Thyroid gland (tissue), 4 donors: ENCODE measurements around the gene FOSB. TPM values are rescaled to one million over a fixed set of nuclear protein-coding genes. Genes with fewer than 3 reads are reported as not detected.
A peak's percentile ranks its signal among the peaks of the same experiment; 100 is the strongest.

ENCODE experiments used
- DNase-seq, 2 donors: peaks; one replicate each; pipeline ENCODE4 v3.0.0-alpha.2; 2019
- H3K27ac ChIP-seq, 3 donors: fragments of 200-600 bp; sonication (generic); 1 replicate in 2 of 3; 2 replicates in 1 of 3; pipeline ENCODE4 v1.5.1; 2016 to 2019; ENCODE audit warnings: mild to moderate bottlenecking in 1 of 3, moderate library complexity in 1 of 3
- H3K27me3 ChIP-seq: fragments of 200-600 bp; sonication (generic); one replicate; pipeline ENCODE4 v1.5.1; 2019
- H3K36me3 ChIP-seq, 2 donors: fragments of 200-600 bp; sonication (generic); one replicate each; pipeline ENCODE4 v1.5.1; 2016 to 2019
- H3K4me1 ChIP-seq, 2 donors: fragments of 200-600 bp; sonication (generic); one replicate each; pipeline ENCODE4 v1.5.1; 2017 to 2019
- H3K4me3 ChIP-seq, 3 donors: fragments of 200-600 bp; sonication (generic); replicated peaks in 1 of 3; 1 replicate in 2 of 3; 2 replicates in 1 of 3; pipeline ENCODE4 v1.5.1; 2016; ENCODE audit warnings: mild to moderate bottlenecking in 1 of 3
- H3K9me3 ChIP-seq: fragments of 200-600 bp; sonication (generic); one replicate; pipeline ENCODE4 v1.5.1; 2017
- CTCF ChIP-seq, 6 experiments: fragments of 200-600 bp in 3 of 6; fragments of 450-650 bp in 3 of 6; sonication (generic) in 3 of 6; IDR thresholded peaks; one replicate each; pipeline ENCODE4 v1.5.1; 2016 to 2019; ENCODE audit warnings: antibody characterized with exemption in 6 of 6, mild to moderate bottlenecking in 2 of 6, inconsistent platforms in 1 of 6, moderate library complexity in 1 of 6
- POLR2A ChIP-seq, 2 donors: fragments of 450-650 bp; IDR thresholded peaks; one replicate each; pipeline ENCODE4 v1.6.1; 2017; ENCODE audit warnings: antibody characterized with exemption in 2 of 2, mild to moderate bottlenecking in 2 of 2, moderate library complexity in 1 of 2
- WGBS, 2 donors: methylation state at CpG; one replicate each; pipeline ENCODE4 v1.1.5; 2017; 5-methylcytosine and 5-hydroxymethylcytosine counted together
- intact Hi-C: fragments of 100-400 bp; cut with DNase I; formaldehyde crosslinking; loops from one replicate; pipeline ENCODE4 v1.15.1; 2023
- total RNA-seq, 4 donors: library from RNA; depleted of rRNA; stranded (reverse); fragments of >200 nt; gene quantifications; one replicate each; pipeline ENCODE4 v1.2.3, GENCODE V29; 2016

The FOSB gene
- total RNA-seq, 4 donors from 2014 or later = 1.6 to 3.3 (median 2.4) TPM

DNA sequence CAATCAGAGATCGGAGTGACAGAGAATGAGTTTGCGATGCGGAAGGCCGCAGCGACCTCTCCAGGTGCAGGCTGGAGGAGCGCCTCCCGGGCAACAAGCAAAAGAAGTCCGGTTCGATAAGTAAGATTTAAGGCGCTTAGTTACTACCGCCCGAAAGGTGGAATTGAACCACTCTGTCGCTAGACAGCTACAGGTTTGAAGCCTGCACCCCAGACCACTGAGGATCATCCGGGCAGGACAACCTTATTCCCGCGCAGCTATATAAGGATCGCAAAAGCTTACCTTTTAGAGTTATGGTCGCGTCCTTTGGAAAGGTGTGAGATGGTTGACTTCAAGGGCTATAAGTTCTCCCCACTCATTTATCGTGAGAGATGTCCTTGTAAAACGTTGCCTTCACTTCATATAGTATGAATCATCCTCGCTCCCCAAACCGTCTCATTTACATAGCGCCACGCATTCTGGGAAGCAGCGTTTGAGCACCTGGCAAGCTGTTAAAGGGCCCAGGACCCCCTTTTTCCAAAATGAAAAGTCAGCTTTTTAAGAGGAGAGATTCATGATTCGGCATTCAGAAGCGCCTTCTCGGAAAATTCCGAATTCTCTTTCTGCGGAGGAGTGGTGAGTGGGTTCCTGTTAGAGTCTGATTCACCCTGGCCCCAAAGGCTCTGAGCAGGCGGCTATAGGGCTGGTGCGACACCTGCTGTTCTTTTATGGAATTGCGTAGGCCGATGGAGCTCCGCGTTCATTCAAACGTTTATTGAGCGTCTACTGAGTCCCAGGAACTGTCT, 10.8 kb downstream of the FOSB start:
- H3K9me3 ChIP-seq = no peaks in the 10 kb centered on the region
- peaks cover 5 to 13% of the 10 kb centered on the region in 2 donors for H3K4me1 ChIP-seq
- H3K27ac ChIP-seq = peak overlapping the region; percentile 89 to 99 (median 91)
- TF ChIP-seq POLR2A (IDR thresholded peaks at IDR 0.05) = peak in 1 of 2 donors; percentile 55
- peak; percentile 84 to 99 (median 97) for TF ChIP-seq CTCF (IDR thresholded peaks at IDR 0.05)
- 0 to 3% methylated on average over 31 to 39 of the region's 39 CpGs for WGBS, 2 donors
- peak; percentile 86 for DNase-seq
- no peaks in the 10 kb centered on the region for H3K27me3 ChIP-seq
- H3K36me3 ChIP-seq = no peaks in the 10 kb centered on the region
- peak overlapping the region in 2 of 3 donors; percentile 16 to 35 for H3K4me3 ChIP-seq
- intact Hi-C loops = no loop called here

GRCh38 chr19:45483033-45483432, 15.2 kb downstream of the FOSB start:
- Histone ChIP-seq H3K4me3 (no peak overlapping the region), H3K36me3 (no peaks in the 10 kb centered on the region), H3K4me1 (peaks cover 0 to 11% of the 10 kb centered on the region in 2 donors), H3K27ac (no peak overlapping the region), H3K27me3 (no peaks in the 10 kb centered on the region), H3K9me3 (no peaks in the 10 kb centered on the region)
- intact Hi-C loops = no loop called here
- WGBS, 2 donors = 91 to 94% methylated on average over 5 of the region's 5 CpGs
- no peak for DNase-seq
- TF ChIP-seq CTCF (IDR thresholded peaks at IDR 0.05) (no peak), POLR2A (IDR thresholded peaks at IDR 0.05) (no peak)

DNA sequence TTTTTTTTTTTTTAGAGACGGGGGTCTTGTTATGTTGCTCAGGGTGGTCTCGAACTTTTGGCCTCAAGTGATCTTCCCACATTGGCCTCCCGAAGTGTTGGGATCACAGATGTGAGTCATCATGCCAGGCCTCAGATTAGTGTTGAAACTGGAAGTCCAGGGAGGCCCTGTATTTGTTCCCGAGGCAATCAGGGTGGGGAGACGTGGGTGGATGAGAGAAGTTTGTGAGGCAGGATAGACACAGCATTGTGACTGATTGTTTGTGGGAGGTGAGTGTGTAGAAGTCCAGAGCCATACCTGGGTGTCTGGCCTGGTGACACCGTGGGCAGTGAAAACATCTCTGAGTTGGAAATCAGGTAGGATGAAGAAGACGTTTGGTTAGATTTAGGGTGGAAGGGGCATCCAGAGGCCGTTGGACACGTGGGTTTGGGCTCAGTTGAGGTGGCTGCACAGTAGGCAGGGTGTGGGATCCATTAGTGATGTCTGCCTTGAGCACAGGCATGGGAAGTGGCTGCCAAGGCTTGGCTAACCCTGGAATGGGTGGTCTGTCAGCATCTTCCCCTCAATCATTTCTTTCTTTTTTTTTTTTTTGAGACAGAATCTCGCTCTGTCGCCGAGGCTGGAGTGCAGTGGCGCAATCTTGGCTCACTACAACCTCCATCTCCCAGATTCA, 16.6 kb downstream of the FOSB start:
- TF ChIP-seq POLR2A (IDR thresholded peaks at IDR 0.05) = no peak
- TF ChIP-seq CTCF (IDR thresholded peaks at IDR 0.05) = no peak
- Histone ChIP-seq H3K27me3 (no peaks in the 10 kb centered on the region), H3K27ac (no peak overlapping the region), H3K9me3 (no peaks in the 10 kb centered on the region), H3K4me3 (no peak overlapping the region), H3K4me1 (peaks cover 0 to 9% of the 10 kb centered on the region in 2 donors), H3K36me3 (no peaks in the 10 kb centered on the region)
- 75 to 89% methylated on average over 13 of the region's 13 CpGs for WGBS, 2 donors
- intact Hi-C loops = no loop called here
- DNase-seq = no peak

GRCh38 chr19:45485305-45486077, 17.7 kb downstream of the FOSB start:
- peaks cover 0 to 9% of the 10 kb centered on the region in 2 donors for H3K4me1 ChIP-seq
- H3K27me3 ChIP-seq = no peaks in the 10 kb centered on the region
- intact Hi-C loops = no loop called here
- H3K4me3 ChIP-seq = peak overlapping the region; percentile 39 to 63 (median 51)
- no peak for TF ChIP-seq POLR2A (IDR thresholded peaks at IDR 0.05)
- TF ChIP-seq CTCF (IDR thresholded peaks at IDR 0.05) = peak; percentile 61 to 93 (median 78)
- peak; percentile 99 for DNase-seq
- no peaks in the 10 kb centered on the region for H3K9me3 ChIP-seq
- WGBS, 2 donors = 1 to 2% methylated on average over 19 to 34 of the region's 35 CpGs
- peak overlapping the region; percentile 55 to 95 (median 91) for H3K27ac ChIP-seq
- H3K36me3 ChIP-seq = no peaks in the 10 kb centered on the region
